Gastroesophageal sphincter (tissue), 4 donors: ENCODE measurements around the gene PXYLP1. TPM values are rescaled to one million over a fixed set of nuclear protein-coding genes. Genes with fewer than 3 reads are reported as not detected.

ENCODE experiments used
- ATAC-seq: fragments of 150-250 bp; one replicate; pipeline ENCODE4 v1.9.1; 2016; ENCODE audit warnings: mild to moderate bottlenecking, moderate library complexity
- H3K27ac ChIP-seq, 4 donors: fragments of 200-600 bp; sonication (generic) in 3 of 4; 1 replicate in 3 of 4; 2 replicates in 1 of 4; pipeline ENCODE4 v1.5.1; 2016 to 2019
- H3K27me3 ChIP-seq: fragments of 200-600 bp; sonication (generic); one replicate; pipeline ENCODE4 v1.5.1; 2019
- H3K36me3 ChIP-seq, 2 donors: fragments of 200-600 bp; sonication (generic); one replicate each; pipeline ENCODE4 v1.5.1; 2019; ENCODE audit warnings: control low read depth in 1 of 2
- H3K4me1 ChIP-seq, 3 donors: fragments of 200-600 bp; sonication (generic); 1 replicate in 2 of 3; 2 replicates in 1 of 3; pipeline ENCODE4 v1.5.1; 2016 to 2019; ENCODE audit warnings: control low read depth in 2 of 3
- H3K4me3 ChIP-seq, 2 donors: fragments of 200-600 bp; sonication (generic); one replicate each; pipeline ENCODE4 v1.5.1; 2019; ENCODE audit warnings: mild to moderate bottlenecking in 1 of 2, moderate library complexity in 1 of 2
- H3K9me3 ChIP-seq, 3 donors: fragments of 200-600 bp; sonication (generic); one replicate each; pipeline ENCODE4 v1.5.1; 2017 to 2019; ENCODE audit warnings: control low read depth in 2 of 3
- CTCF ChIP-seq, 4 experiments: fragments of 200-600 bp in 2 of 4; fragments of 450-650 bp in 2 of 4; sonication (generic) in 1 of 4; IDR thresholded peaks; one replicate each; pipeline ENCODE4 v1.5.1; 2017 to 2019; ENCODE audit warnings: antibody characterized with exemption in 4 of 4, mild to moderate bottlenecking in 2 of 4, moderate library complexity in 2 of 4
- EP300 ChIP-seq: sonication (generic); formaldehyde crosslinking; IDR thresholded peaks from one replicate; pipeline ENCODE4 v1.6.1; 2017; ENCODE audit warnings: antibody characterized with exemption, mild to moderate bottlenecking
- POLR2A ChIP-seq, 2 donors: fragments of 450-650 bp; IDR thresholded peaks; one replicate each; pipeline ENCODE4 v1.6.1; 2017; ENCODE audit warnings: antibody characterized with exemption in 2 of 2, mild to moderate bottlenecking in 2 of 2, moderate library complexity in 1 of 2
- POLR2AphosphoS5 ChIP-seq: sonication (generic); formaldehyde crosslinking; IDR thresholded peaks from one replicate; pipeline ENCODE4 v1.6.1; 2017; ENCODE audit warnings: antibody characterized with exemption
- WGBS, 2 donors: methylation state at CpG; one replicate each; pipeline ENCODE4 v1.1.5; 2018; ENCODE audit warnings: low coverage in 1 of 2; 5-methylcytosine and 5-hydroxymethylcytosine counted together
- total RNA-seq, 4 donors: library from RNA; depleted of rRNA; stranded (reverse); fragments of >200 nt; gene quantifications; one replicate each; pipeline ENCODE4 v1.1.0, GENCODE V29; 2016

Gene PXYLP1
- total RNA-seq, 4 donors from 2014 or later: 6.5 to 16.9 (median 10.0) TPM

GRCh38 chr3:141277451-141277850 is 45.8 kb downstream of the PXYLP1 start:
- TF ChIP-seq CTCF (IDR thresholded peaks at IDR 0.05) (no peak), EP300 (no peak), POLR2A (IDR thresholded peaks at IDR 0.05) (no peak), POLR2AphosphoS5 (no peak)

GRCh38 chr3:141278196-141279076 is 46.8 kb downstream of the PXYLP1 start:
- Histone ChIP-seq H3K27ac (peak overlapping the region in 2 of 4 donors; percentile 74 to 80), H3K4me3 (no peak overlapping the region), H3K4me1 (peaks cover 0 to 22% (median 10%) of the 10 kb centered on the region in 3 donors), H3K27me3 (no peaks in the 10 kb centered on the region), H3K9me3 (no peaks in the 10 kb centered on the region), H3K36me3 (peaks cover 0 to 36% of the 10 kb centered on the region in 2 donors)
- ATAC-seq: no peak
- TF ChIP-seq POLR2AphosphoS5 (no peak), POLR2A (IDR thresholded peaks at IDR 0.05) (no peak), CTCF (IDR thresholded peaks at IDR 0.05) (no peak), EP300 (no peak)
- 80 to 84% methylated on average over 5 to 10 of the region's 17 CpGs for WGBS, 2 donors

More at GRCh38 chr3:141277451-141277850, 45.8 kb downstream of the PXYLP1 start:
- H3K27ac ChIP-seq: peak overlapping the region in 1 of 4 donors; percentile 74
- 42 to 66% methylated on average over 2 to 6 of the region's 6 CpGs for whole genome bisulfite sequencing, 2 donors
- H3K4me1 ChIP-seq: peaks cover 0 to 22% (median 10%) of the 10 kb centered on the region in 3 donors
- H3K4me3 ChIP-seq: no peak overlapping the region
- no peaks in the 10 kb centered on the region for H3K27me3 ChIP-seq
- no peak for ATAC-seq
- peaks cover 0 to 33% of the 10 kb centered on the region in 2 donors for H3K36me3 ChIP-seq
- no peaks in the 10 kb centered on the region for H3K9me3 ChIP-seq

GRCh38 chr3:141279077-141279967 is 47.7 kb downstream of the PXYLP1 start:
- no peak overlapping the region for H3K4me3 ChIP-seq
- no peaks in the 10 kb centered on the region for H3K27me3 ChIP-seq
- no peak for TF ChIP-seq POLR2A (IDR thresholded peaks at IDR 0.05)
- TF ChIP-seq POLR2AphosphoS5: no peak
- TF ChIP-seq CTCF (IDR thresholded peaks at IDR 0.05): peak; percentile 51 to 68 (median 64)
- TF ChIP-seq EP300: no peak
- WGBS, 2 donors: 11 to 39% methylated on average over 3 to 12 of the region's 16 CpGs
- peak; percentile 44 for ATAC-seq
- H3K27ac ChIP-seq: peak overlapping the region in 3 of 4 donors; percentile 37 to 80 (median 74)
- H3K4me1 ChIP-seq: peaks cover 0 to 22% (median 10%) of the 10 kb centered on the region in 3 donors
- H3K9me3 ChIP-seq: no peaks in the 10 kb centered on the region
- H3K36me3 ChIP-seq: peaks cover 0 to 39% of the 10 kb centered on the region in 2 donors

GRCh38 chr3:141280086-141280485 is 48.5 kb downstream of the PXYLP1 start:
- Histone ChIP-seq H3K9me3 (no peaks in the 10 kb centered on the region), H3K36me3 (peaks cover 0 to 38% of the 10 kb centered on the region in 2 donors), H3K27ac (peak overlapping the region in 3 of 4 donors; percentile 37 to 80 (median 74)), H3K27me3 (no peaks in the 10 kb centered on the region), H3K4me3 (no peak overlapping the region), H3K4me1 (peaks cover 0 to 22% (median 10%) of the 10 kb centered on the region in 3 donors)
- TF ChIP-seq EP300 (no peak), POLR2A (IDR thresholded peaks at IDR 0.05) (no peak), POLR2AphosphoS5 (peak; percentile 57), CTCF (IDR thresholded peaks at IDR 0.05) (no peak)
- WGBS, 2 donors: 31 to 44% methylated on average over 4 to 5 of the region's 5 CpGs
- ATAC-seq: peak; percentile 83
